Mucosa of rectum (tissue), 2 donors: ENCODE measurements around the gene AMER3.
A peak's percentile ranks its signal among the peaks of the same experiment; 100 is the strongest.
"Not testable (repeated sequence)": the region's sequence is repeated elsewhere in the genome, so short reads cannot be mapped to it uniquely, and the experiment has no call there.

Source experiments
- H3K27ac ChIP-seq, 2 donors: one replicate each; pipeline ENCODE4 v1.7.0; 2013; ENCODE audit warnings: inconsistent platforms in 2 of 2, low read depth in 2 of 2, low read length in 2 of 2
- H3K27me3 ChIP-seq, 2 donors: one replicate each; pipeline ENCODE4 v1.7.0; 2013; ENCODE audit warnings: low read length in 2 of 2; ENCODE audit not compliant: control insufficient read depth in 2 of 2, insufficient read depth in 2 of 2
- H3K36me3 ChIP-seq, 2 donors: one replicate each; pipeline ENCODE4 v1.7.0; 2013; ENCODE audit warnings: low read length in 2 of 2; ENCODE audit not compliant: control insufficient read depth in 2 of 2, insufficient read depth in 2 of 2
- H3K4me1 ChIP-seq, 2 donors: one replicate each; pipeline ENCODE4 v1.7.0; 2013; ENCODE audit warnings: low read length in 2 of 2, mild to moderate bottlenecking in 1 of 2; ENCODE audit not compliant: control insufficient read depth in 2 of 2, insufficient read depth in 2 of 2
- H3K4me3 ChIP-seq, 2 donors: one replicate each; pipeline ENCODE4 v1.7.0; 2013; ENCODE audit warnings: low read length in 2 of 2
- H3K9ac ChIP-seq, 2 donors: one replicate each; pipeline ENCODE4 v1.7.0; 2013; ENCODE audit warnings: low read length in 2 of 2, low read depth in 1 of 2, mild to moderate bottlenecking in 1 of 2
- H3K9me3 ChIP-seq, 2 donors: one replicate each; pipeline ENCODE4 v1.7.0; 2013; ENCODE audit warnings: low read length in 2 of 2; ENCODE audit not compliant: control insufficient read depth in 2 of 2
- donor health status: healthy.
- donor health status: Normal muscosa, but diverticular disease.

The AMER3 gene

GRCh38 chr2:130755256-130756052 is at the start of gene AMER3:
Gene AMER3 (plus strand): TSS chr2:130755540. CDS start chr2:130762073, 6,533 bp downstream.
- H3K4me1 ChIP-seq = no peaks in the 10 kb centered on the region
- peak within 1 kb of the TSS; percentile 26 to 35 for H3K4me3 ChIP-seq
- peaks cover 12 to 18% of the 10 kb centered on the region in 2 donors for H3K27me3 ChIP-seq
- no peak within 1 kb of the TSS for H3K27ac ChIP-seq
- no peaks in the 10 kb centered on the region for H3K9me3 ChIP-seq
- H3K9ac ChIP-seq = no peak within 1 kb of the TSS
- no peaks in the 10 kb centered on the region for H3K36me3 ChIP-seq

- not testable (repeated sequence) for H3K9ac ChIP-seq, H3K4me3 ChIP-seq, H3K27ac ChIP-seq, H3K9me3 ChIP-seq, H3K27me3 ChIP-seq, H3K4me1 ChIP-seq, H3K36me3 ChIP-seq
Measured at GRCh38 chr2:130714795-130715194, 40.5 kb upstream of the AMER3 start.

GRCh38 chr2:130720036-130720435 is 35.3 kb upstream of the AMER3 start:
- H3K36me3 ChIP-seq = no peaks in the 10 kb centered on the region
- H3K4me3 ChIP-seq = no peak overlapping the region
- H3K4me1 ChIP-seq = no peaks in the 10 kb centered on the region
- H3K9ac ChIP-seq = no peak overlapping the region
- no peaks in the 10 kb centered on the region for H3K9me3 ChIP-seq
- H3K27ac ChIP-seq = no peak overlapping the region
- H3K27me3 ChIP-seq = peaks cover 0 to 3% of the 10 kb centered on the region in 2 donors

- H3K27me3 ChIP-seq = peaks cover 0 to 3% of the 10 kb centered on the region in 2 donors
- no peaks in the 10 kb centered on the region for H3K9me3 ChIP-seq
- no peak overlapping the region for H3K27ac ChIP-seq
- no peak overlapping the region for H3K4me3 ChIP-seq
- no peaks in the 10 kb centered on the region for H3K36me3 ChIP-seq
- no peaks in the 10 kb centered on the region for H3K4me1 ChIP-seq
- no peak overlapping the region for H3K9ac ChIP-seq
Measured at GRCh38 chr2:130720528-130720927, 34.8 kb upstream of the AMER3 start.

- Histone ChIP-seq H3K9me3 (no peaks in the 10 kb centered on the region), H3K36me3 (no peaks in the 10 kb centered on the region), H3K4me3 (no peak overlapping the region), H3K4me1 (peaks cover 14 to 17% of the 10 kb centered on the region in 2 donors), H3K27me3 (peaks cover 4 to 6% of the 10 kb centered on the region in 2 donors), H3K9ac (no peak overlapping the region), H3K27ac (no peak overlapping the region)
Measured at GRCh38 chr2:130724455-130724854, 30.9 kb upstream of the AMER3 start.

- Histone ChIP-seq H3K9ac (peak overlapping the region; percentile 44 to 64), H3K9me3 (no peaks in the 10 kb centered on the region), H3K27ac (peak overlapping the region in 1 of 2 donors; percentile 56), H3K36me3 (no peaks in the 10 kb centered on the region), H3K4me3 (peak overlapping the region; percentile 70 to 75), H3K27me3 (peaks cover 3 to 4% of the 10 kb centered on the region in 2 donors), H3K4me1 (peaks cover 14 to 17% of the 10 kb centered on the region in 2 donors)
Measured at GRCh38 chr2:130726614-130727180, 28.6 kb upstream of the AMER3 start.

- H3K27ac ChIP-seq = peak overlapping the region; percentile 53 to 56
Measured at GRCh38 chr2:130727286-130727924, 27.9 kb upstream of the AMER3 start.

GRCh38 chr2:130728007-130728454 is 27.3 kb upstream of the AMER3 start:
- Histone ChIP-seq H3K9me3 (no peaks in the 10 kb centered on the region), H3K4me1 (peaks cover 14 to 17% of the 10 kb centered on the region in 2 donors), H3K4me3 (peak overlapping the region in 1 of 2 donors; percentile 75), H3K9ac (peak overlapping the region in 1 of 2 donors; percentile 22), H3K36me3 (no peaks in the 10 kb centered on the region), H3K27me3 (peaks cover 3 to 4% of the 10 kb centered on the region in 2 donors), H3K27ac (peak overlapping the region; percentile 9 to 44)

More at GRCh38 chr2:130727286-130727924, 27.9 kb upstream of the AMER3 start:
- no peaks in the 10 kb centered on the region for H3K36me3 ChIP-seq
- no peaks in the 10 kb centered on the region for H3K9me3 ChIP-seq
- peak overlapping the region; percentile 44 to 64 for H3K9ac ChIP-seq
- H3K4me1 ChIP-seq = peaks cover 14 to 17% of the 10 kb centered on the region in 2 donors
- peaks cover 3 to 4% of the 10 kb centered on the region in 2 donors for H3K27me3 ChIP-seq
- H3K4me3 ChIP-seq = peak overlapping the region; percentile 70 to 75

GRCh38 chr2:130728549-130729316 is 26.6 kb upstream of the AMER3 start, which contains the start of gene GPR148:
Gene GPR148 (plus strand): TSS chr2:130729070. CDS start chr2:130729152, 82 bp downstream.
- H3K9ac ChIP-seq = peak within 1 kb of the TSS in 1 of 2 donors; percentile 22
- peak within 1 kb of the TSS in 1 of 2 donors; percentile 75 for H3K4me3 ChIP-seq
- no peaks in the 10 kb centered on the region for H3K9me3 ChIP-seq
- H3K27me3 ChIP-seq = peaks cover 3 to 4% of the 10 kb centered on the region in 2 donors
- peaks cover 14 to 17% of the 10 kb centered on the region in 2 donors for H3K4me1 ChIP-seq
- H3K27ac ChIP-seq = peak within 1 kb of the TSS; percentile 9 to 44
- no peaks in the 10 kb centered on the region for H3K36me3 ChIP-seq
